Skeletal muscle tissue (tissue), 4 donors: Measurements from ENCODE around the gene MUC7. TPM values are rescaled to one million over a fixed set of nuclear protein-coding genes. Genes with fewer than 3 reads are reported as not detected.
"Not testable (repeated sequence)": the region's sequence is repeated elsewhere in the genome, so short reads cannot be mapped to it uniquely, and the experiment has no call there.

Experiments used
- H3K27ac ChIP-seq: one replicate; pipeline ENCODE4 v1.7.0; 2013; ENCODE audit warnings: mild to moderate bottlenecking, low read depth, low read length, inconsistent platforms
- H3K27me3 ChIP-seq, 3 donors: one replicate each; pipeline ENCODE4 v1.7.0; 2013; ENCODE audit warnings: low read length in 3 of 3; ENCODE audit not compliant: control insufficient read depth in 3 of 3, insufficient read depth in 3 of 3
- H3K36me3 ChIP-seq, 3 donors: one replicate each; pipeline ENCODE4 v1.7.0; 2013; ENCODE audit warnings: low read length in 3 of 3; ENCODE audit not compliant: control insufficient read depth in 3 of 3, insufficient read depth in 3 of 3
- H3K4me1 ChIP-seq, 3 donors: one replicate each; pipeline ENCODE4 v1.7.0; 2013; ENCODE audit warnings: low read length in 3 of 3, mild to moderate bottlenecking in 3 of 3; ENCODE audit not compliant: control insufficient read depth in 3 of 3, insufficient read depth in 3 of 3
- H3K4me3 ChIP-seq, 3 donors: one replicate each; pipeline ENCODE4 v1.7.0; 2013; ENCODE audit warnings: low read length in 3 of 3
- H3K9ac ChIP-seq, 3 donors: one replicate each; pipeline ENCODE4 v1.7.0; 2013; ENCODE audit warnings: low read length in 3 of 3, mild to moderate bottlenecking in 3 of 3, moderate library complexity in 2 of 3, low read depth in 1 of 3
- H3K9me3 ChIP-seq, 3 donors: one replicate each; pipeline ENCODE4 v1.7.0; 2013; ENCODE audit warnings: low read length in 3 of 3; ENCODE audit not compliant: control insufficient read depth in 3 of 3
- total RNA-seq: library from RNA; depleted of rRNA; stranded (reverse); fragments of >200 nt; gene quantifications from one replicate; pipeline ENCODE4 v1.2.3, GENCODE V29; 2014
- donor health status: Osteomylitis.

The MUC7 gene
- total RNA-seq, 1 donor from 2014 or later = not detected

DNA sequence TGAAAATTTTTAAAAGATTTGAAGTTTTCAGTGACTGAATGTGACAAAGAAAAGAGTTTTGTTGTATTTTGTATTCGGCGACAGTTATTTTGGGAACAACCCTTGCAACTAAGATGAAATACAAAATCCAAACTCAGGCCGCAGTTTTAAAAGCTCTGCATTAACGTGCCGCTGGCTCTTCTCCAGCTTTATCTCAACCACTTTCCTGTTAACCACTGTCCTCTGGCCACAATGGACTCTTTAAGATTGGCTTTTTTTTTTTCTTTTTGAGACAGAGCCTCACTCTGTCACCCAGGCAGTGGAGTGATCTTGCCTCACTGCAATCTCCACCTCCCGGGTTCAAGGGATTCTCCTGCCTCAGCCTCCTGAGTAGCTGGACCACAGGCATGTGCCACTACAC, 24.2 kb downstream of the MUC7 start:
- no peak overlapping the region for H3K9ac ChIP-seq
- H3K36me3 ChIP-seq = no peaks in the 10 kb centered on the region
- H3K27ac ChIP-seq = no peak overlapping the region
- no peaks in the 10 kb centered on the region for H3K4me1 ChIP-seq
- H3K4me3 ChIP-seq = no peak overlapping the region
- H3K27me3 ChIP-seq = no peaks in the 10 kb centered on the region
- H3K9me3 ChIP-seq = no peaks in the 10 kb centered on the region

DNA sequence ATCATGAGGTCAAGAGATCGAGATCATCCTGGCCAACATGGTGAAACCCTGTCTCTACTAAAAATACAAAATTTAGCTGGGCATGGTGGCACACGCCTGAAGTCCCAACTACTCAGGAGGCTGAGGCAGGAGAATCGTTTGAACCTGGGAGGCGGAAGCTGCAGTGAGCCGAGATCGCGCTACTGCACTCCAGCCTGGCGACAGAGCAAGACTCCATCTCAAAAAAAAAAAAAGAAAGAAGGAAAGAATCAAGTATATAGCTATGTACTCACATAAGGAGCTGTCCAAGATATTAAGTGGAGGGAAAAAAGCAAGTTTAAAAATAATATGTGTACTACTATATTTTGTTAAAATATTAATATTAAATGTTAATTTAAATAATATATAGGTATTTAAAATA, 29.8 kb downstream of the MUC7 start:
- H3K9ac ChIP-seq, H3K4me1 ChIP-seq, H3K27ac ChIP-seq, H3K9me3 ChIP-seq, H3K27me3 ChIP-seq, H3K36me3 ChIP-seq, H3K4me3 ChIP-seq: not testable (repeated sequence)

GRCh38 chr4:70504733-70505132, 32.7 kb downstream of the MUC7 start:
- Histone ChIP-seq H3K36me3 (no peaks in the 10 kb centered on the region), H3K27me3 (no peaks in the 10 kb centered on the region), H3K4me3 (no peak overlapping the region), H3K9ac (no peak overlapping the region), H3K4me1 (no peaks in the 10 kb centered on the region), H3K27ac (no peak overlapping the region), H3K9me3 (no peaks in the 10 kb centered on the region)

GRCh38 chr4:70505151-70505748, 33.3 kb downstream of the MUC7 start:
- no peak overlapping the region for H3K4me3 ChIP-seq
- H3K27me3 ChIP-seq = no peaks in the 10 kb centered on the region
- no peak overlapping the region for H3K9ac ChIP-seq
- H3K36me3 ChIP-seq = no peaks in the 10 kb centered on the region
- no peak overlapping the region for H3K27ac ChIP-seq
- no peaks in the 10 kb centered on the region for H3K9me3 ChIP-seq
- no peaks in the 10 kb centered on the region for H3K4me1 ChIP-seq

GRCh38 chr4:70508801-70509200, 36.8 kb downstream of the MUC7 start:
- Histone ChIP-seq H3K27me3 (no peaks in the 10 kb centered on the region), H3K9ac (no peak overlapping the region), H3K9me3 (no peaks in the 10 kb centered on the region), H3K4me3 (no peak overlapping the region), H3K36me3 (no peaks in the 10 kb centered on the region), H3K4me1 (no peaks in the 10 kb centered on the region), H3K27ac (no peak overlapping the region)

DNA sequence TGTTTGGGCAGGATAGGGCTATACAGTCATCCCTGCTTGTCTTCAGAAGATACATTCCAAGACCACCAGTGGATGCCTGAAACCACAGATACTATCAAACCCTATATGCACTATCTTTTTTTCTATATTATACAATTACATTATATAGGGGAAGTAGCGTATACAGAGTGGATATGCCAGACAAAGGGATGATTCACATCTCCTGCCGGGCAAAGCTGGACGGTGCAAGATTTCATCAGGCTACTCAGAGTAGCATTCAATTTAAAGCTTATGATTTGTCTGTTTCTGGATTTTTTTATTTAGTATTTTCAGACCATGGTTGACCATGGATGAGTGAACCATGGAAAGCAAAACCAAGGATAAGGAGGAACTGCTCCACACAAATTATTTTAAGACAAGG, 39.4 kb downstream of the MUC7 start:
- H3K9me3 ChIP-seq = no peaks in the 10 kb centered on the region
- no peak overlapping the region for H3K4me3 ChIP-seq
- no peak overlapping the region for H3K9ac ChIP-seq
- H3K27me3 ChIP-seq = no peaks in the 10 kb centered on the region
- H3K27ac ChIP-seq = no peak overlapping the region
- no peaks in the 10 kb centered on the region for H3K4me1 ChIP-seq
- H3K36me3 ChIP-seq = no peaks in the 10 kb centered on the region

DNA sequence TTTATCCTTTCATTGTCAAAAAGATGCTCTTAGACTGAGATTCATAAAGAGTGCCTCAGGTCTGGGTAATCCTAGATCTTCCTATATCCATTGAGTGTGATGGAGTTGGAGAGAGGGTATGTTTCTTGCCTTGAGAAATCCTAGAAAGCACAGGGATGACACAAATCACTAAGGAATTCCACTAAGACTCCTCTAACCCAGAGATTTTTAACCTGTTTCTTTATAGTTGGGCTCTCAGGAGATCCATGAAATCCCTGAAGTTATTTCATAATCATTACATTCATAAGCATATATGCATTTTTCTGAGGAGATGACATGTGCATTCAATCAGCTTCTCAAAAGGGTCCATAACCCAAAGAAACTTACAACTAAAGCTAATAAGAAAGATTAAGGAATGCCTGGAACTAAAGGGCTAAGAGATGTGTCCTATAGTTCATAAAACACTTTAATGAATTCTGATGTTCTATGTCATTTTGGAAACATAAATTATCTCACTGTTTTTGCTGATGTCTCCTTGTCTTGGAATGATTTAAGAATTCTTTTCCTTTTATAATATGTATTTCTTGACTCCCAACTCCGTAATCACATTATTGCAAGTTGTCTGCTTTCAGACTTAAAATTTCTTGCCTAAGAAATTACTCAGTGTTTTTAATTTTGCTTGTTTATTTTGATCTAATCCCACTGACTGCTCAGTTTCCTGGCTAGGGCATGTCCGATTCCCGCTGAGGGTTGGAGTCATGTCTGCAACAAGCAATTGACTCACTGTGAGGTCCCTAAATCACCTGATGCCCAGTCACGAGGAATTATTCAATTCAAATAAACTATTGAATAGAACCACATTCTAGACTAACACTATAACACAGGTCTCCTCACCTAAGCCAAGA, 43.6 kb downstream of the MUC7 start:
- Histone ChIP-seq H3K27me3 (no peaks in the 10 kb centered on the region), H3K4me1 (no peaks in the 10 kb centered on the region), H3K36me3 (no peaks in the 10 kb centered on the region), H3K4me3 (no peak overlapping the region), H3K27ac (no peak overlapping the region), H3K9me3 (no peaks in the 10 kb centered on the region), H3K9ac (no peak overlapping the region)

DNA sequence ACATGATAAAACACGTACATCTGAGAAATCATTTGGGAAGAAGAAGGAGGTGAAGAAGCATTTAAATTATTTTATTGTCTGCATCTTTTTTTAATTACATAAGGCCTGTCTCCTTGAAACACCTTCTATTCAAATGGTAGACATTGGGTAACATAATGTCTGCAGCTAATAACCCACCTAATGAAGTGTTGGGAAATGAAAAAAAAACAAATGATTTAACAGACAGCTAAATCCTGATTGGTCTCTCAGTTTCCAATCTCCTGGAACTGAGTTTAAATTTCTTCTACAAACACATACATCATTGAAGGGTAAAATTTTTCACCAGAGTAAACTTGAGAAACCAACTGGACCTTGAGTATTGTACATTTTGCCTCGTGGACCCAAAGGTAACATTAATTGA, 46.3 kb downstream of the MUC7 start, which contains the start of gene AMTN:
Gene AMTN (plus strand): TSS at position 301 of the 400 bp plus-strand sequence. CDS start 209 bp downstream, outside the sequence.
- H3K36me3 ChIP-seq = no peaks in the 10 kb centered on the region
- H3K4me3 ChIP-seq = no peak within 1 kb of the TSS
- H3K4me1 ChIP-seq = no peaks in the 10 kb centered on the region
- H3K27me3 ChIP-seq = no peaks in the 10 kb centered on the region
- no peak within 1 kb of the TSS for H3K27ac ChIP-seq
- no peaks in the 10 kb centered on the region for H3K9me3 ChIP-seq
- H3K9ac ChIP-seq = no peak within 1 kb of the TSS

DNA sequence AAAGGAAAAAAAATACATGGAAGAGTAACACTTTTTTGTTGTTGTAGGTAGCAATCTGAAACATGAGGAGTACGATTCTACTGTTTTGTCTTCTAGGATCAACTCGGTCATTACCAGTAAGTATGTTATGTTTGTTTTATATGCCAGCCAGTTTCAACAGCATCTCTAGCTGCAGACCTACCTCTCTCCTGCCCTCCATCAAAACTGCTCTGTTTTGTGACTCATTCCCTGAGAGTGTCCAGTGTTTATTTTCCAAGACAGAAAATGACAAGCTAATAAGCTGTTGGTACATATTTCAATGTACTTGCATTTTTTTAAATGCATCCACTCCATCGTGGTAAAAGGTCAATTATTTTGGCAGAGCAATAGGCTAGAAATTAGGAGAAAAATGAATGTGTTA, 46.7 kb downstream of the MUC7 start:
- H3K4me1 ChIP-seq = no peaks in the 10 kb centered on the region
- H3K36me3 ChIP-seq = no peaks in the 10 kb centered on the region
- H3K27ac ChIP-seq = no peak overlapping the region
- no peak overlapping the region for H3K4me3 ChIP-seq
- no peak overlapping the region for H3K9ac ChIP-seq
- H3K27me3 ChIP-seq = no peaks in the 10 kb centered on the region
- H3K9me3 ChIP-seq = no peaks in the 10 kb centered on the region

DNA sequence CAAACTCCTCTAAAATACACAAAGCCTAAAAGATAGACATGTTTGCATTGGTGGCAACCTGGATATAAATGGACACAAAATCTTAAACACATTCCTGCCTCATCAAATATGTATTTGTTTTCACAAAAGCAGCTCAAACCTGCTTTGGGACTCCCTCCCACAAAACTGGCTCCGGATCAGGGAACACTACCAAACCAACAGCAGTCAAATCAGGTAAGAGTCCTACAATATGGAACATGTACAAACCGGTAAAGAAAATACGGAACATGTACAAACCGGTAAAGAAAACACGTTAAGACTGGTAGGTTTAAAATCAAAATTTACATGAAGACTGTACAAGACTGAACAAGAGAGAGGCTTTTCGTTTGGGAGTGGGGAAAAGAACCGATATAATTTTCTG, 50.6 kb downstream of the MUC7 start:
- no peaks in the 10 kb centered on the region for H3K4me1 ChIP-seq
- H3K9me3 ChIP-seq = no peaks in the 10 kb centered on the region
- H3K9ac ChIP-seq = no peak overlapping the region
- H3K4me3 ChIP-seq = no peak overlapping the region
- H3K27ac ChIP-seq = no peak overlapping the region
- no peaks in the 10 kb centered on the region for H3K27me3 ChIP-seq
- H3K36me3 ChIP-seq = no peaks in the 10 kb centered on the region
